BLaER1 (cell line): ENCODE measurements around the gene CAPSL.

Experiments used
- H3K27ac ChIP-seq: shearing (Covaris generic); formaldehyde crosslinking; 2 replicates; pipeline ENCODE4 v1.8.1; 2022
- H3K27me3 ChIP-seq: shearing (Covaris generic); formaldehyde crosslinking; 2 replicates; pipeline ENCODE4 v1.8.1; 2022
- H3K36me3 ChIP-seq: shearing (Covaris generic); formaldehyde crosslinking; 2 replicates; pipeline ENCODE4 v1.8.1; 2022
- H3K4me1 ChIP-seq: shearing (Covaris generic); formaldehyde crosslinking; 2 replicates; pipeline ENCODE4 v1.8.1; 2022
- H3K4me2 ChIP-seq: shearing (Covaris generic); formaldehyde crosslinking; 2 replicates; pipeline ENCODE4 v1.8.1; 2022
- H3K4me3 ChIP-seq: shearing (Covaris generic); formaldehyde crosslinking; 2 replicates; pipeline ENCODE4 v1.8.1; 2022
- H3K9ac ChIP-seq: shearing (Covaris generic); formaldehyde crosslinking; 2 replicates; pipeline ENCODE4 v1.8.1; 2022
- H3K9me3 ChIP-seq: shearing (Covaris generic); formaldehyde crosslinking; 2 replicates; pipeline ENCODE4 v1.8.1; 2022
- H4K20me1 ChIP-seq: shearing (Covaris generic); formaldehyde crosslinking; 2 replicates; pipeline ENCODE4 v1.8.1; 2022
- Cebpa-rat ChIP-seq: shearing (Covaris generic); IDR thresholded peaks from 2 replicates; pipeline ENCODE4 v1.8.1; 2022

The CAPSL gene

GRCh38 chr5:35919191-35919590 is 19.2 kb downstream of the CAPSL start:
- Histone ChIP-seq H3K4me2 (peak overlapping the region; percentile 36), H3K9me3 (peaks cover 58% of the 10 kb centered on the region), H3K27me3 (no peaks in the 10 kb centered on the region), H3K4me3 (peak overlapping the region; percentile 28; the same call in 1 of the 2 replicates), H3K9ac (no peak overlapping the region), H3K36me3 (peaks cover 24% of the 10 kb centered on the region), H3K27ac (peak overlapping the region; percentile 46), H3K4me1 (peaks cover 52% of the 10 kb centered on the region), H4K20me1 (no peaks in the 10 kb centered on the region)
- TF ChIP-seq Cebpa-rat, result no peak

DNA sequence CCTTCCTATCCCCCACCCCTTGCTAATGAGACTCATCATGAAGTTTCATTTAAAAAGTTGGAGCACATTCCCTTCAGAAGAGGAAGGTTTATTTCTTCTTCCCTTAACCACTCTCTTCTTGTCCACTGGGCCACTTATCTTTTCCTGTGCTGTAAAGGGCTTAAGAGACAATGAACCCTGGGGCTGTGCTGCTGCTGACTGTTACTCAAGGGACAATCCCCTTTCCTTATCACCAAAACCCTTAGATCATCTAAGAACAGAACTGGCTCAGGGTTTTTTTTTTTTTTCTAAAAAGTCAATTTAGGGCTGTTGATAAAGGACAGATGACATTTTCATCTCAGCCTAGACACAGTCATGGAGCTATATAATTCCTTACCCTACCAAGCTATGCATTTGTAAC is 29.6 kb downstream of the CAPSL start:
- H3K9ac ChIP-seq, result peak overlapping the region; percentile 91
- no peak for TF ChIP-seq Cebpa-rat
- H3K36me3 ChIP-seq, result peaks cover 15% of the 10 kb centered on the region; the same call in 1 of the 2 replicates
- no peaks in the 10 kb centered on the region for H3K27me3 ChIP-seq
- H3K4me2 ChIP-seq, result peak overlapping the region; percentile 75
- H3K9me3 ChIP-seq, result peaks cover 31% of the 10 kb centered on the region
- H4K20me1 ChIP-seq, result no peaks in the 10 kb centered on the region
- peak overlapping the region; percentile 24; the same call in 1 of the 2 replicates for H3K4me3 ChIP-seq
- H3K27ac ChIP-seq, result peak overlapping the region; percentile 98
- peaks cover 82% of the 10 kb centered on the region for H3K4me1 ChIP-seq

- peak overlapping the region; percentile 98 for H3K27ac ChIP-seq
- peaks cover 31% of the 10 kb centered on the region for H3K9me3 ChIP-seq
- peaks cover 16% of the 10 kb centered on the region; the same call in 1 of the 2 replicates for H3K36me3 ChIP-seq
- H3K4me1 ChIP-seq, result peaks cover 88% of the 10 kb centered on the region
- H3K4me3 ChIP-seq, result peak overlapping the region; percentile 22; the same call in 1 of the 2 replicates
- peak overlapping the region; percentile 75 for H3K4me2 ChIP-seq
- H3K9ac ChIP-seq, result peak overlapping the region; percentile 91
- no peak for TF ChIP-seq Cebpa-rat
- H4K20me1 ChIP-seq, result no peaks in the 10 kb centered on the region
- no peaks in the 10 kb centered on the region for H3K27me3 ChIP-seq
These were observed 30.2 kb downstream of the CAPSL start for GRCh38 chr5:35908228-35908627.

DNA sequence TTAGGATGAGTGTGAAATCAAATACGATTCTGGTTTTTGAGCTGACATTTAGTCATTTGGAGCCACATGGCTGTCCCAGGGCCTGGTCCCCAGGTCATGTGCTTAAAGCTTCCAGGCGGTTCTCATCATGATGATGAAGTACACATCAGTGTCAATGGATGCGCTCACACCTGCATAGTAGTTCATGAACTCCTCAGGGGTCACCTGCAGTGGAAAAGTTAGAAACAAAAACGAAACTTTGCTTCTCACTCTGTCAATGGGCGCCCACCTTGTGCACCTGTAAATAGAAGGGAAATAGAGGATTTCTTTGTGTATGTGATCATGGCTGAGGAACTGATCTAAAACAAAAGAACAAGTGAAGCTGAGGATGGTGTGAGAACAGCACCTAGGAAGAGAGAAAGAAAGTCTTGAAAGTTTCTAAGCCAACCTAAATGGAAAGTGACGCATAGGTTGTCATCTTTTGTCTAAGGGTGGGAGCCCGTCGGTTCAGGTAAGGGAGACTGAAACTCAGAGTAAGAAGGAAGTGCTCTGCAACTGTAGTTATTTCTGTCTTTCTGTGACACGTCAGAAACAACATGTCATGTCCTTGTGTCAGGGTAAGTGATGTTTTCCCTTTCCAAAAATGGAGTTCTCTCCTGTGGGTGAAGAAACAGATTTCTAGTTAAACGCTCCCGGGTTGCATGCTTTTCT is 33.8 kb downstream of the CAPSL start:
- Histone ChIP-seq H3K9me3 (peaks cover 14% of the 10 kb centered on the region), H3K36me3 (peaks cover 4% of the 10 kb centered on the region; the same call in 1 of the 2 replicates), H3K27me3 (no peaks in the 10 kb centered on the region), H3K4me3 (peak overlapping the region; percentile 7; the same call in 1 of the 2 replicates), H3K4me1 (peaks cover 98% of the 10 kb centered on the region), H4K20me1 (no peaks in the 10 kb centered on the region), H3K27ac (peak overlapping the region; percentile 98), H3K4me2 (peak overlapping the region; percentile 75), H3K9ac (peak overlapping the region; percentile 71)
- TF ChIP-seq Cebpa-rat, result no peak

- Histone ChIP-seq H3K27me3 (no peaks in the 10 kb centered on the region), H3K4me1 (peaks cover 98% of the 10 kb centered on the region), H4K20me1 (no peaks in the 10 kb centered on the region), H3K27ac (peak overlapping the region; percentile 98), H3K9ac (no peak overlapping the region), H3K36me3 (peaks cover 4% of the 10 kb centered on the region; the same call in 1 of the 2 replicates), H3K9me3 (peaks cover 14% of the 10 kb centered on the region), H3K4me2 (peak overlapping the region; percentile 75), H3K4me3 (peak overlapping the region; percentile 2; the same call in 1 of the 2 replicates)
- TF ChIP-seq Cebpa-rat, result no peak
These were observed 34.7 kb downstream of the CAPSL start for GRCh38 chr5:35903631-35904203.

GRCh38 chr5:35902046-35902672 is 36.3 kb downstream of the CAPSL start:
- peaks cover 14% of the 10 kb centered on the region for H3K9me3 ChIP-seq
- no peak overlapping the region for H3K4me3 ChIP-seq
- no peak for TF ChIP-seq Cebpa-rat
- peaks cover 100% of the 10 kb centered on the region for H3K4me1 ChIP-seq
- H3K36me3 ChIP-seq, result peaks cover 6% of the 10 kb centered on the region; the same call in 1 of the 2 replicates
- no peaks in the 10 kb centered on the region for H4K20me1 ChIP-seq
- peak overlapping the region; percentile 76 for H3K9ac ChIP-seq
- H3K4me2 ChIP-seq, result peak overlapping the region; percentile 75
- peak overlapping the region; percentile 98 for H3K27ac ChIP-seq
- no peaks in the 10 kb centered on the region for H3K27me3 ChIP-seq

GRCh38 chr5:35900972-35901695 is 37.3 kb downstream of the CAPSL start:
- Histone ChIP-seq H3K27ac (peak overlapping the region; percentile 98), H3K27me3 (no peaks in the 10 kb centered on the region), H3K4me1 (peaks cover 94% of the 10 kb centered on the region), H3K4me3 (no peak overlapping the region), H3K4me2 (peak overlapping the region; percentile 75), H3K36me3 (peaks cover 8% of the 10 kb centered on the region; the same call in 1 of the 2 replicates), H4K20me1 (no peaks in the 10 kb centered on the region), H3K9me3 (peaks cover 17% of the 10 kb centered on the region), H3K9ac (peak overlapping the region; percentile 76)
- no peak for TF ChIP-seq Cebpa-rat

- Histone ChIP-seq H3K9me3 (peaks cover 27% of the 10 kb centered on the region), H3K4me3 (0 out of 2 replicates have a peak overlapping the region, but pooled peaks have one; percentile 7), H3K4me1 (peaks cover 88% of the 10 kb centered on the region), H4K20me1 (no peaks in the 10 kb centered on the region), H3K27me3 (no peaks in the 10 kb centered on the region), H3K4me2 (peak overlapping the region; percentile 75), H3K36me3 (peaks cover 8% of the 10 kb centered on the region; the same call in 1 of the 2 replicates), H3K9ac (peak overlapping the region; percentile 76), H3K27ac (peak overlapping the region; percentile 98)
- no peak for TF ChIP-seq Cebpa-rat
These were observed 38.6 kb downstream of the CAPSL start for GRCh38 chr5:35899800-35900199.

DNA sequence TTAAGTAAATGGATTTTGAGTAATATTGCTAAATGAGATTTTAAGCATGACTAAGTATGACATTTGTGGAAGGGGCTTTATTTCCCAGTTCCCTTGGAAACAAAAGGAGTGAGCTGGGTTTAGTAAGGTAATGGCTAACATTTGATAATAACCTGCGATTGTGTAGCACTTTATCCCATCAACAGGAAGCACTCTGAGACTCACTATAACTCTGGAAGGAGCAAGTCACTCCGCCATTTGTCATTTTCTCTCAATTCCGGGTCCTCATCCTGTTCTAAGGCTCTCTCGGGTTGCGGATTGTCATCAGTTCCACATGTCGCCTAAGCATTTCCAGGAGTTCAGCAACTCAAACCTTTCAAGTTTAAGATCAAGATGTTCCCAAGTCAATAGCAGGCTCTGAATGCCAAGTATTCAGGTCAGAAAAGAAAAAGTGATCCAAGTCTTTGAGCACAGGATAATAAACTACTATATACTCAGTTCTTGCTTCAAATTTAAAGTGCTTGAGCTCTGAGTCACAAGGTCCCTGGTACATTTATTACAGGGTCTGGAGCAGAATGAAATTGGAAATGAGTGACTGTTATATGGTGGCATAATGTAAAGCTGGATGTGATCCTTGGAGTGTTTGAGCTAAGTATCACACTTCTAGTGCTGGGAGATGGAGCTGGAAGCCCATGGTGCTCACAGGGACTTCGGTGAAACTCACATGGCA is 39.3 kb downstream of the CAPSL start:
- Histone ChIP-seq H3K27me3 (no peaks in the 10 kb centered on the region), H3K4me1 (peaks cover 88% of the 10 kb centered on the region), H4K20me1 (no peaks in the 10 kb centered on the region), H3K9ac (peak overlapping the region; percentile 76), H3K36me3 (peaks cover 8% of the 10 kb centered on the region; the same call in 1 of the 2 replicates), H3K27ac (peak overlapping the region; percentile 98), H3K4me3 (no peak overlapping the region), H3K4me2 (peak overlapping the region; percentile 75), H3K9me3 (peaks cover 28% of the 10 kb centered on the region)
- no peak for TF ChIP-seq Cebpa-rat
